Measurements from ENCODE around the gene NPY5R.

- TF ChIP-seq CTCF (conservative IDR thresholded peaks at IDR 0.05; ENCODE audit: low read length): no peak
- no peak for TF ChIP-seq EZH2phosphoT487 (IDR thresholded peaks at IDR 0.05; ENCODE audit: borderline replicate concordance)
Observed at GRCh38 chr4:163343604-163344146, at the start of gene NPY5R.
